IMR-90 (cell line): ENCODE data around the gene TTI1. TPM values are rescaled to one million over a fixed set of nuclear protein-coding genes. Genes with fewer than 3 reads are reported as not detected.

ENCODE experiments used
- ATAC-seq: fragments of 200-7000 bp; cut with Tn5 transposase; 2 replicates; pipeline ENCODE4 v1.9.1; 2020; ENCODE audit warnings: low read depth, mild to moderate bottlenecking, moderate library complexity
- BruUV-seq: library from RNA; stranded (reverse); fragments of 400-500 nt; replicated peaks from 2 replicates; lab custom pipeline; 2021; lab: Mats Ljungman, UMichigan
- CTCF ChIA-PET: fragments of 300-600 bp; formaldehyde crosslinking; extraction: SDS; loops from one replicate; lab custom pipeline; 2021; ENCODE audit warnings: antibody characterized with exemption; lab: Yijun Ruan, JAX
- POLR2A ChIA-PET: fragments of 300-600 bp; sonication (Branson Sonifier 250); formaldehyde crosslinking; loops from one replicate; lab custom pipeline; 2022; ENCODE audit warnings: antibody characterized with exemption; ENCODE audit not compliant: unreplicated experiment; lab: Charles Lee
- DNase-seq: peaks from one replicate; pipeline ENCODE4 v3.0.0; 2013
- H2AFZ ChIP-seq: replicated peaks from 2 replicates; pipeline ENCODE3; 2013; ENCODE audit warnings: low read length, mild to moderate bottlenecking; ENCODE audit not compliant: poor library complexity
- H2AK5ac ChIP-seq: 2 replicates; pipeline ENCODE4 v1.6.1; 2013; ENCODE audit warnings: low read depth, low read length, inconsistent platforms
- H2AK9ac ChIP-seq: replicated peaks from 2 replicates; pipeline ENCODE3; 2013; ENCODE audit warnings: mild to moderate bottlenecking, low read depth, low read length, moderate library complexity; ENCODE audit not compliant: poor library complexity
- H2BK120ac ChIP-seq: 2 replicates; pipeline ENCODE4 v1.6.1; 2013; ENCODE audit warnings: low read depth, low read length, inconsistent platforms
- H2BK15ac ChIP-seq: 3 replicates; pipeline ENCODE4 v1.6.1; 2013; ENCODE audit warnings: low read depth, low read length, inconsistent platforms
- H2BK20ac ChIP-seq: 2 replicates; pipeline ENCODE4 v1.6.1; 2013; ENCODE audit warnings: low read depth, mild to moderate bottlenecking, inconsistent platforms, low read length, moderate library complexity
- H2BK5ac ChIP-seq: 2 replicates; pipeline ENCODE4 v1.6.1; 2013; ENCODE audit warnings: mild to moderate bottlenecking, low read depth, low read length, inconsistent platforms; ENCODE audit not compliant: poor library complexity, severe bottlenecking
- H3K14ac ChIP-seq: replicated peaks from 2 replicates; pipeline ENCODE4 v1.6.1; 2013; ENCODE audit warnings: low read depth, low read length, inconsistent platforms
- H3K18ac ChIP-seq: 2 replicates; pipeline ENCODE4 v1.6.1; 2013; ENCODE audit warnings: low read depth, low read length, control low read depth
- H3K23ac ChIP-seq: 2 replicates; pipeline ENCODE4 v1.6.1; 2013; ENCODE audit warnings: low read depth, low read length, inconsistent platforms
- H3K27ac ChIP-seq: 2 replicates; pipeline ENCODE4 v1.5.1; 2013; ENCODE audit warnings: mild to moderate bottlenecking, control low read depth, low read length; ENCODE audit not compliant: insufficient read depth
- H3K27me3 ChIP-seq: 2 replicates; pipeline ENCODE4 v1.6.1; 2013; ENCODE audit warnings: low read length; ENCODE audit not compliant: control insufficient read depth, insufficient read depth
- H3K36me3 ChIP-seq: 2 replicates; pipeline ENCODE4 v1.6.1; 2013; ENCODE audit warnings: low read length, mixed read lengths; ENCODE audit not compliant: control insufficient read depth, insufficient read depth
- H3K4ac ChIP-seq: 2 replicates; pipeline ENCODE4 v1.6.1; 2013; ENCODE audit warnings: low read depth, low read length, inconsistent platforms
- H3K4me1 ChIP-seq: 2 replicates; pipeline ENCODE4 v1.6.1; 2013; ENCODE audit warnings: low read length, mixed read lengths; ENCODE audit not compliant: control insufficient read depth, insufficient read depth
- H3K4me2 ChIP-seq: 2 replicates; pipeline ENCODE4 v1.6.1; 2013; ENCODE audit warnings: low read depth, mild to moderate bottlenecking, control low read depth, low read length, moderate library complexity
- H3K4me3 ChIP-seq: 2 replicates; pipeline ENCODE4 v1.5.1; 2013; ENCODE audit warnings: low read depth, mild to moderate bottlenecking, control low read depth, low read length, moderate library complexity; ENCODE audit not compliant: insufficient read depth
- H3K56ac ChIP-seq: 2 replicates; pipeline ENCODE4 v1.6.1; 2013; ENCODE audit warnings: low read length, inconsistent platforms; ENCODE audit not compliant: insufficient read depth; ENCODE audit errors: extremely low read depth
- H3K79me1 ChIP-seq, 2 experiments: 2 replicates each; pipeline ENCODE4 v1.6.1; 2013; ENCODE audit warnings: low read length in 2 of 2, inconsistent platforms in 1 of 2, low read depth in 1 of 2
- H3K9ac ChIP-seq: 2 replicates; pipeline ENCODE4 v1.6.1; 2013; ENCODE audit warnings: low read depth, low read length, control low read depth
- H3K9me1 ChIP-seq: 2 replicates; pipeline ENCODE4 v1.6.1; 2013; ENCODE audit warnings: low read length, inconsistent platforms; ENCODE audit not compliant: insufficient read depth
- H3K9me3 ChIP-seq: 2 replicates; pipeline ENCODE4 v1.6.1; 2013; ENCODE audit warnings: low read length; ENCODE audit not compliant: control insufficient read depth, insufficient read depth
- H4K20me1 ChIP-seq: 2 replicates; pipeline ENCODE4 v1.6.1; 2013; ENCODE audit warnings: low read length, inconsistent platforms; ENCODE audit not compliant: insufficient read depth
- H4K5ac ChIP-seq: 2 replicates; pipeline ENCODE4 v1.6.1; 2013; ENCODE audit warnings: mild to moderate bottlenecking, low read depth, low read length, control low read depth
- H4K8ac ChIP-seq, 2 experiments: 2 replicates each; pipeline ENCODE4 v1.6.1; 2013; ENCODE audit warnings: low read depth in 2 of 2, low read length in 2 of 2, control low read depth in 1 of 2, inconsistent platforms in 1 of 2
- H4K91ac ChIP-seq: 2 replicates; pipeline ENCODE4 v1.6.1; 2013; ENCODE audit warnings: low read depth, low read length, inconsistent platforms; ENCODE audit not compliant: insufficient read depth
- CEBPB ChIP-seq: IDR thresholded peaks from 2 replicates; pipeline ENCODE4 v1.6.1; 2012; ENCODE audit warnings: low read depth, low read length, improper control_type of control experiment
- CTCF ChIP-seq: conservative IDR thresholded peaks from 2 replicates; pipeline ENCODE4 v1.5.1; 2012; ENCODE audit warnings: mild to moderate bottlenecking, low read depth, low read length, improper control_type of control experiment
- ELK1 ChIP-seq: fragments of 150-350 bp; IDR thresholded peaks from 2 replicates; pipeline ENCODE4 v1.6.1; 2016; ENCODE audit warnings: low read depth, mild to moderate bottlenecking, low read length, moderate library complexity, borderline replicate concordance
- FOS ChIP-seq: fragments of 150-350 bp; IDR thresholded peaks from 2 replicates; pipeline ENCODE4 v1.6.1; 2016; ENCODE audit warnings: low read depth, low read length
- MAFK ChIP-seq: IDR thresholded peaks from 2 replicates; pipeline ENCODE4 v1.6.1; 2012; ENCODE audit warnings: low read depth, low read length, improper control_type of control experiment
- MAZ ChIP-seq: IDR thresholded peaks from 2 replicates; pipeline ENCODE4 v1.6.1; 2012; ENCODE audit warnings: low read depth, mild to moderate bottlenecking, low read length, improper control_type of control experiment, moderate library complexity, borderline replicate concordance
- POLR2A ChIP-seq: IDR thresholded peaks from 2 replicates; pipeline ENCODE4 v1.6.1; 2012; ENCODE audit warnings: mild to moderate bottlenecking, low read depth, low read length
- RAD21 ChIP-seq: IDR thresholded peaks from 2 replicates; pipeline ENCODE4 v1.6.1; 2012; ENCODE audit warnings: low read length, improper control_type of control experiment
- RFX5 ChIP-seq: IDR thresholded peaks from 2 replicates; pipeline ENCODE4 v1.8.0; 2012; ENCODE audit warnings: low read depth, mild to moderate bottlenecking, low read length, moderate library complexity
- SMC3 ChIP-seq: fragments of 150-350 bp; IDR thresholded peaks from 2 replicates; pipeline ENCODE4 v1.6.1; 2016; ENCODE audit warnings: low read depth, mild to moderate bottlenecking, antibody characterized with exemption, low read length, moderate library complexity
- WGBS, 2 experiments: methylation state at CpG; one replicate each; pipeline versions ENCODE4 v1.1.5 to v1.1.7; 2013; ENCODE audit warnings: missing lambda C conversion rate in 2 of 2; ENCODE audit not compliant: insufficient read length in 1 of 2; ENCODE audit errors: extremely low coverage in 2 of 2; 5-methylcytosine and 5-hydroxymethylcytosine counted together
- dilution Hi-C: fragments of 300-500 bp; cut with HindIII; formaldehyde crosslinking; loops from one replicate; pipeline ENCODE4 v1.14.3; 2018; ENCODE audit warnings: low sequenced_read_pairs; ENCODE audit not compliant: unreplicated experiment
- in situ Hi-C: fragments of 300-500 bp; cut with MboI; formaldehyde crosslinking; loops from 3 replicates; pipeline ENCODE4 v1.14.3; 2019; ENCODE audit warnings: low sequenced_read_pairs, inconsistent platforms, mixed read lengths
- intact Hi-C: fragments of 100-400 bp; cut with micrococcal nuclease; formaldehyde crosslinking; loops from 2 replicates; pipeline ENCODE4 v1.10.0; 2022
- polyA plus RNA-seq, 3 experiments: library from polyadenylated mRNA; depleted of rRNA; stranded (reverse); fragments of >200 nt; gene quantifications; 2 replicates each; pipeline ENCODE4 v1.2.3, GENCODE V29; 2012; ENCODE audit warnings: low replicate concordance in 1 of 3
- total RNA-seq: library from RNA; depleted of rRNA; stranded (reverse); fragments of >200 nt; gene quantifications from 2 replicates; pipeline ENCODE4 v1.2.3, GENCODE V29; 2012

TTI1 gene
- total and polyA plus RNA-seq, 2 of the 4 experiments (the other 2 are of a cell fraction): 12.5 to 17.6 TPM

GRCh38 chr20:38000293-38000692, 33.0 kb downstream of the TTI1 start:
- H3K36me3 ChIP-seq: peaks cover 33% of the 10 kb centered on the region
- H2BK5ac ChIP-seq: no peak overlapping the region
- H2AK5ac ChIP-seq: peak overlapping the region; percentile 6; the same call in 1 of the 2 replicates
- H3K79me1 ChIP-seq: peaks cover 13 to 23% of the 10 kb centered on the region in 2 experiments
- H4K5ac ChIP-seq: no peak overlapping the region
- peaks cover 18% of the 10 kb centered on the region for H3K4me1 ChIP-seq
- no peaks in the 10 kb centered on the region for H3K9me3 ChIP-seq
- CTCF ChIA-PET: interaction anchor here (0.6 kb wide), 1 partner anchor 244 kb away, joined by 3 read pairs; no protein-coding TSS in a partner anchor
- no peak overlapping the region for H4K8ac ChIP-seq
- dilution Hi-C loops: no loop called here
- ATAC-seq (no peak), DNase-seq (no peak)
- peak overlapping the region; percentile 26 for H3K4ac ChIP-seq
- peaks cover 15% of the 10 kb centered on the region for H4K20me1 ChIP-seq
- H3K27me3 ChIP-seq: no peaks in the 10 kb centered on the region
- H2BK120ac ChIP-seq: no peak overlapping the region
- POLR2A ChIA-PET: no interaction called here
- no peak overlapping the region for H3K56ac ChIP-seq
- BruUV-seq: no TSS peak
- H2AFZ ChIP-seq: no peak overlapping the region
- no peak overlapping the region for H4K91ac ChIP-seq
- H3K18ac ChIP-seq: no peak overlapping the region; the same call in 1 of the 2 replicates
- TF ChIP-seq CTCF (no peak), MAZ (no peak), FOS (no peak), CEBPB (no peak), MAFK (no peak), POLR2A (no peak), SMC3 (no peak), ELK1 (no peak), RFX5 (no peak), RAD21 (no peak)
- intact Hi-C loops: no loop called here
- in situ Hi-C loops: no loop called here
- no peak overlapping the region for H2BK20ac ChIP-seq
- peaks cover 20% of the 10 kb centered on the region for H3K9me1 ChIP-seq
- no peak overlapping the region for H3K4me2 ChIP-seq
- WGBS, 2 experiments: no CpG with 5 or more reads among the region's 13 CpGs
- no peak overlapping the region for H3K23ac ChIP-seq
- H2BK15ac ChIP-seq: no peak overlapping the region
- peak overlapping the region; percentile 11; the same call in 1 of the 2 replicates for H3K14ac ChIP-seq
- no peak overlapping the region for H3K4me3 ChIP-seq
- no peak overlapping the region for H2AK9ac ChIP-seq
- H3K9ac ChIP-seq: no peak overlapping the region
- H3K27ac ChIP-seq: peak overlapping the region; percentile 35; the same call in 1 of the 2 replicates
